Measurements from ENCODE around the gene ATP2B2.
A peak's percentile ranks its signal among the peaks of the same experiment; 100 is the strongest.

ATP2B2 gene

GRCh38 chr3:10423171-10423882, 82.1 kb downstream of the ATP2B2 start:
- no peak for DNase-seq

GRCh38 chr3:10421996-10422395, 83.4 kb downstream of the ATP2B2 start:
- no peak for DNase-seq

- no peak for DNase-seq
These were observed 84.5 kb downstream of the ATP2B2 start for GRCh38 chr3:10420745-10421475.

GRCh38 chr3:10419637-10420232, 85.7 kb downstream of the ATP2B2 start:
- peak; percentile 34 to 38 for DNase-seq

- no peak for DNase-seq
These were observed 87.5 kb downstream of the ATP2B2 start for GRCh38 chr3:10417847-10418246.

- DNase-seq = no peak
These were observed 88.6 kb downstream of the ATP2B2 start for GRCh38 chr3:10416730-10417300.

- no peak for DNase-seq
These were observed 92.3 kb downstream of the ATP2B2 start for GRCh38 chr3:10413041-10413440.

GRCh38 chr3:10411598-10412332, 93.6 kb downstream of the ATP2B2 start:
- DNase-seq = no peak

GRCh38 chr3:10410383-10411002, 94.9 kb downstream of the ATP2B2 start:
- no peak for DNase-seq

- DNase-seq = no peak
These were observed 96.7 kb downstream of the ATP2B2 start for GRCh38 chr3:10408680-10409079.

- no peak for DNase-seq
These were observed 98.0 kb downstream of the ATP2B2 start for GRCh38 chr3:10407361-10407760.

- DNase-seq = no peak
These were observed 99.0 kb downstream of the ATP2B2 start for GRCh38 chr3:10406414-10406813.

- DNase-seq = no peak
These were observed 99.6 kb downstream of the ATP2B2 start for GRCh38 chr3:10405816-10406215.

GRCh38 chr3:10404876-10405275, 100.5 kb downstream of the ATP2B2 start:
- no peak for DNase-seq

GRCh38 chr3:10404377-10404776, 101.0 kb downstream of the ATP2B2 start:
- no peak for DNase-seq

- no peak for DNase-seq
These were observed 103.2 kb downstream of the ATP2B2 start for GRCh38 chr3:10401990-10402761.

GRCh38 chr3:10400749-10401495, 104.5 kb downstream of the ATP2B2 start:
- no peak for DNase-seq

GRCh38 chr3:10400050-10400748, 105.2 kb downstream of the ATP2B2 start:
- no peak for DNase-seq

- no peak for DNase-seq
These were observed 105.8 kb downstream of the ATP2B2 start for GRCh38 chr3:10399634-10400033.

GRCh38 chr3:10398341-10398740, 107.0 kb downstream of the ATP2B2 start:
- DNase-seq = no peak
